Measurements from ENCODE around the gene LRRC7.
"Not testable (repeated sequence)": the region's sequence is repeated elsewhere in the genome, so short reads cannot be mapped to it uniquely, and the experiment has no call there.

LRRC7 gene

DNA sequence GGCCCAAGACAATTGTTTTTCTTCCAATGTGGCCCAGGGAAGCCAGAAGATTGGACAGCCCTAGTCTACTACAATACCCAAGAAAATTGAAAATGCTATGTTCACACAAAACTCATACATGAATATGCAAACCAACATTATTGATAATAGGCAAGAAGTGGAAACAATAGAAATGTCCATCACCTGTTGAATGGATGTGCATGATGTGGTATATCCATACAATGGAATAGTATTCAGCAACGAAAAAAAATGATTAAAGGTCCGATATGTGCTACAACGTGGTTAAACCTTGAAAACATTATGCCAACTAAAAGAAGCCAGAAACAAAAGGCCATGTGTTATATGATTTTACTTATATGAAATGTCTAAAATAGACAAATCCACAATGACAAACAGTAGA, 375.3 kb downstream of the LRRC7 start:
- DNase-seq (ENCODE audit: low spot score), result no peak
- TF ChIP-seq, protein P1, sequence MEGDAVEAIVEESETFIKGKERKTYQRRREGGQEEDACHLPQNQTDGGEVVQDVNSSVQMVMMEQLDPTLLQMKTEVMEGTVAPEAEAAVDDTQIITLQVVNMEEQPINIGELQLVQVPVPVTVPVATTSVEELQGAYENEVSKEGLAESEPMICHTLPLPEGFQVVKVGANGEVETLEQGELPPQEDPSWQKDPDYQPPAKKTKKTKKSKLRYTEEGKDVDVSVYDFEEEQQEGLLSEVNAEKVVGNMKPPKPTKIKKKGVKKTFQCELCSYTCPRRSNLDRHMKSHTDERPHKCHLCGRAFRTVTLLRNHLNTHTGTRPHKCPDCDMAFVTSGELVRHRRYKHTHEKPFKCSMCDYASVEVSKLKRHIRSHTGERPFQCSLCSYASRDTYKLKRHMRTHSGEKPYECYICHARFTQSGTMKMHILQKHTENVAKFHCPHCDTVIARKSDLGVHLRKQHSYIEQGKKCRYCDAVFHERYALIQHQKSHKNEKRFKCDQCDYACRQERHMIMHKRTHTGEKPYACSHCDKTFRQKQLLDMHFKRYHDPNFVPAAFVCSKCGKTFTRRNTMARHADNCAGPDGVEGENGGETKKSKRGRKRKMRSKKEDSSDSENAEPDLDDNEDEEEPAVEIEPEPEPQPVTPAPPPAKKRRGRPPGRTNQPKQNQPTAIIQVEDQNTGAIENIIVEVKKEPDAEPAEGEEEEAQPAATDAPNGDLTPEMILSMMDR (IDR thresholded peaks at IDR 0.05; ENCODE audit: borderline replicate concordance, control extremely low read depth, extremely low read depth, insufficient read depth, missing control alignments), result no peak
- in situ Hi-C loops (cut with MboI; ENCODE audit: low sequenced_read_pairs, unreplicated experiment), result no loop called here

- in situ Hi-C loops (cut with MboI; ENCODE audit: low sequenced_read_pairs, unreplicated experiment), result no loop called here
- TF ChIP-seq, protein P1 (IDR thresholded peaks at IDR 0.05; ENCODE audit: borderline replicate concordance, control extremely low read depth, extremely low read depth, insufficient read depth, missing control alignments), result no peak
- no peak for DNase-seq (ENCODE audit: low spot score)
Measured at GRCh38 chr1:69946935-69947334, 379.2 kb downstream of the LRRC7 start.

- no peak for DNase-seq (ENCODE audit: low spot score)
- in situ Hi-C loops (cut with MboI; ENCODE audit: low sequenced_read_pairs, unreplicated experiment), result no loop called here
- TF ChIP-seq, protein P1 (IDR thresholded peaks at IDR 0.05; ENCODE audit: borderline replicate concordance, control extremely low read depth, extremely low read depth, insufficient read depth, missing control alignments), result no peak
Measured at GRCh38 chr1:69947837-69948236, 380.1 kb downstream of the LRRC7 start.

- in situ Hi-C loops (cut with MboI; ENCODE audit: low sequenced_read_pairs, unreplicated experiment), result no loop called here
- no peak for DNase-seq (ENCODE audit: low spot score)
- TF ChIP-seq, protein P1 (IDR thresholded peaks at IDR 0.05; ENCODE audit: borderline replicate concordance, control extremely low read depth, extremely low read depth, insufficient read depth, missing control alignments), result no peak
Measured at GRCh38 chr1:69952676-69953075, 385.0 kb downstream of the LRRC7 start.

DNA sequence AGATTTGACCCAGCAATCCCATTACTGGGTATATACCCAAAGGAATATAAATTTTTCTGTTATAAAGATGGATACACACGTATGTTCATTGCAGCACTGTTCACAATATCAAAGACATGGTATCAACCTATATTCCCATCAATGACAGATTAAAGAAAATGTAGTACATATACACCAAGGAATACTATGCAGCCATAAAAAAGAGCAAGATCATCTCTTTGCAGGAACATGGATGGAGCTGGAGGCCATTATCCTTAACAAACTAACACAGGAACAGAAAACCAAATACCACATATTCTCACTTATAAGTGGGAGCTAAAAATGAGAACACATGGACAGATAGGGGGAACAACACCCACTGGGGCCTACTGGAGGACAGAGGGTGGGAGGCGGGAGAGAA, 394.7 kb downstream of the LRRC7 start:
- DNase-seq (ENCODE audit: low spot score); in situ Hi-C loops (cut with MboI; ENCODE audit: low sequenced_read_pairs, unreplicated experiment): not testable (repeated sequence)

GRCh38 chr1:69967245-69967766, 399.6 kb downstream of the LRRC7 start:
- in situ Hi-C loops (cut with MboI; ENCODE audit: low sequenced_read_pairs, unreplicated experiment), result no loop called here
- TF ChIP-seq, protein P1 (IDR thresholded peaks at IDR 0.05; ENCODE audit: borderline replicate concordance, control extremely low read depth, extremely low read depth, insufficient read depth, missing control alignments), result no peak
- no peak for DNase-seq (ENCODE audit: low spot score)

GRCh38 chr1:69976896-69977295, 409.2 kb downstream of the LRRC7 start:
- TF ChIP-seq, protein P1 (IDR thresholded peaks at IDR 0.05; ENCODE audit: borderline replicate concordance, control extremely low read depth, extremely low read depth, insufficient read depth, missing control alignments), result no peak
- in situ Hi-C loops (cut with MboI; ENCODE audit: low sequenced_read_pairs, unreplicated experiment), result no loop called here
- DNase-seq (ENCODE audit: low spot score), result no peak

Data from GM13976 (cell line).